DND-41 (cell line): ENCODE data around the gene CFAP73.

Source experiments
- CTCF ChIP-seq: IDR thresholded peaks from 2 replicates; pipeline ENCODE4 v1.5.1; 2012; ENCODE audit warnings: borderline replicate concordance, low read length, moderate library complexity, mild to moderate bottlenecking; ENCODE audit not compliant: poor library complexity, severe bottlenecking; ENCODE audit errors: extremely low read depth
- EZH2 ChIP-seq: IDR thresholded peaks from 3 replicates; pipeline ENCODE4 v1.6.1; 2012; ENCODE audit warnings: borderline replicate concordance, low read depth, mild to moderate bottlenecking, moderate library complexity, low read length, inconsistent platforms; ENCODE audit not compliant: severe bottlenecking

GRCh38 chr12:113118142-113118541 lies 31.4 kb upstream of the CFAP73 start:
- TF ChIP-seq CTCF (no peak), EZH2 (no peak)
